CD4-positive, alpha-beta T cell treated with Interleukin-17A for 1 hour (primary cell): ENCODE results near the gene PHETA2.

Experiments used
- DNase-seq: peaks from one replicate; pipeline ENCODE4 v3.0.0-alpha.2; 2020

PHETA2 gene

GRCh38 chr22:42074132-42074811, at the start of gene PHETA2:
Gene PHETA2, plus strand, starts transcription at chr22:42074248. Its CDS starts 3,046 bp downstream, at chr22:42077294.
- peak; percentile 61 for DNase-seq

DNA sequence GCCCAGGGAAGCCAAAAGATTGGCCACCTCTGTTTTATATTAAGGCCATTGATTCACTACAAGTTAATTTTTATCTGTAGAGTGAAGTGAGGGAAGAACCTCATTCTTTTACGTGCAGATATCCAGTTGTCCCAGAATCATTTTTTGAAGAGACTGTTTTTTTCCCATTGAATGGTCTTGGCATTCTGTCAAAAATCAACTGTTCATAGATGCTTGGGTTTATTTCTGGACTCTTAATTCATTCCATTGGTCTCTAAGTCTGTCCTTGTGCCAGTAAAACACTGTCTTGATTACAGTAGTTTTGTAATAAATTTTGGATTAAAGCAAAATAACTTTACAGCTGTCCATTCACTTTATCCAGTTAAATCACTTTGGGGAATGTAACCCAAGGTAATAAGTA, 48.6 kb upstream of the PHETA2 start:
- DNase-seq = no peak

- DNase-seq = no peak
Observed at GRCh38 chr22:42026705-42027104, 47.3 kb upstream of the PHETA2 start.

GRCh38 chr22:42033263-42034181, 40.5 kb upstream of the PHETA2 start:
- no peak for DNase-seq

DNA sequence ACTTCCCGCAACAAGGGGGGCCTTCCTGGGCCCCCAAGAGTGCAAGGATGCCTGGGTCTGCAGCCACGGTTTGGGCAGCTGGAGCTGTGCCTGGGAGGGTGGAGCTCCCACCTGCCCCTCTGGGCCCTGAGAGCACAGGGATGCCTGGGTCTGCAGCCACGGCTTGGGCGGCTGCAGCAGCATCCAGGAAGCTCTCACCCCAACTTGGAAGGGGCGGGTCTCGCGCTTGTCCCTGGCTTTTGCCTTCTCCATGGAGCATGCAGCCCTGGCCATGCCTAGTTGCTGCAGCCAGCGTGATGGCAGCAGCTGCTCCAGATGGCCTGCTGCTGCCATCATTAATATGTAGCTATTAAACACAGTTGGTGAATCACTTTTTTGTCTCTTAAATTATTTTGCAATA, 38.8 kb upstream of the PHETA2 start:
- DNase-seq = no peak

- DNase-seq = no peak
Observed at GRCh38 chr22:42039271-42039670, 34.8 kb upstream of the PHETA2 start.

GRCh38 chr22:42041784-42042183, 32.3 kb upstream of the PHETA2 start:
- DNase-seq = no peak

GRCh38 chr22:42050641-42051180, 23.3 kb upstream of the PHETA2 start:
- DNase-seq = no peak

GRCh38 chr22:42052765-42053164, 21.3 kb upstream of the PHETA2 start:
- DNase-seq = no peak

GRCh38 chr22:42056757-42057511, 17.1 kb upstream of the PHETA2 start:
- no peak for DNase-seq

DNA sequence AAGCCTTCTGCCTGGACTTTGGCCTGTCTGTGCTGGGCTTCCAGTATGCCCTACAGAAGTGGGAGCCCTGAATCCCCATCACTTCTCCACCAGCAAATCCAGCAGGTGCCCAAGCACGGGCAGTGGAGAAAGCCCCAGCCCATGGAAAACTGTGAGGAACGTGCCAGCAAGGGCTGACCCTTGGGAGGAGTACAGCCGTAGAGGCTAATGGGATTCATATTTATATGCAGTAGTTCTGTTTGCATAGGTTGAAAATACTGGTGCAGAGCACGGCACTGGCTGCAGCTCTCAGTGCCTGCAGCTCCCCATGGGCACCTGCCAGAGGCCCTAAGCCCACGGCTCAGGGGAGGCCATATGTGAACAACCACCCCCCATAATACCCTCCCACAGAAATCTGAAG, 13.6 kb upstream of the PHETA2 start:
- no peak for DNase-seq

- DNase-seq = no peak
Observed at GRCh38 chr22:42061041-42061440, 13.0 kb upstream of the PHETA2 start.

- DNase-seq = no peak
Observed at GRCh38 chr22:42062506-42063170, 11.4 kb upstream of the PHETA2 start.

DNA sequence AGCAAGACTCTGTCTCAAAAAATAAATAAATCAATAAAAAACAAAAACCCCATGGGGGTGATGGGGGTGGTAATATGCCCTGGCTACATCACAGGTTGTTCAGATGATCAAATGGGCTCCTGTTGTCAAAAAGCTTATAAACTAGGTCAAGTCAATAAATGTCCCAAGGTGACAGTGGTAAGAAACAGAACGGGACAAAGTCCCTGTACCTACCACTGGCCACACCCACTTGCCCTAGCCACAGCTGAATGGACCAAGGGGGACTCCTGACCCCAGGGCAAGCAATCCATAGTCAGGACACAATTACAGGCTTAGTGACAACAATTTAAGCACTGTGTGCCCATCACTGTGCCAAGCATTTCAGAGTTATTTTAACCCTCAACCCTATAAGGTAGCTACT, 9.4 kb upstream of the PHETA2 start:
- no peak for DNase-seq

GRCh38 chr22:42065438-42066125, 8.5 kb upstream of the PHETA2 start:
- no peak for DNase-seq

- DNase-seq = no peak
Observed at GRCh38 chr22:42066126-42066761, 7.8 kb upstream of the PHETA2 start.

- DNase-seq = no peak
Observed at GRCh38 chr22:42066937-42067336, 7.1 kb upstream of the PHETA2 start.

- no peak for DNase-seq
Observed at GRCh38 chr22:42067671-42068251, 6.3 kb upstream of the PHETA2 start.

- no peak for DNase-seq
Observed at GRCh38 chr22:42068291-42068690, 5.8 kb upstream of the PHETA2 start.

- peak; percentile 30 for DNase-seq
Observed at GRCh38 chr22:42069801-42070516, 4.1 kb upstream of the PHETA2 start.
